ENCODE measurements around the gene USP15.

DNA sequence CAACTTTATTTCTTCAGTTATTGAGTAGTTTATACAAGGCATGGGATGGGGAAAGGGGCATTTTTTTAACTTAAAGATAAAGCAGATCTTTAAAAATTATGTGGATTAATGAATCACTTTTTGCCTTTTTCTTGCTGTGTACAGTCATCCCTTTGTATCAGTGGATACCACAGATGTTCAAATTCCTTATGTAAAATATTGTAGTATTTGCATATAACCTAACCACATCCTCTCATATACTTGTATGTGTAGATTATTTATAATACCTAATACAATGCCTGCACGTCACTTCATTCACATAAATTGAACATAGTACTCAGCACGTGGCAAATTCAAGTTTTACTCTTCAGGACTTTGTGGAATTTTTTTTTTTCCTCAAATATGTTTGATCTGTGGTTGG lies 139.9 kb downstream of the USP15 start:
- TF ChIP-seq, protein P1, sequence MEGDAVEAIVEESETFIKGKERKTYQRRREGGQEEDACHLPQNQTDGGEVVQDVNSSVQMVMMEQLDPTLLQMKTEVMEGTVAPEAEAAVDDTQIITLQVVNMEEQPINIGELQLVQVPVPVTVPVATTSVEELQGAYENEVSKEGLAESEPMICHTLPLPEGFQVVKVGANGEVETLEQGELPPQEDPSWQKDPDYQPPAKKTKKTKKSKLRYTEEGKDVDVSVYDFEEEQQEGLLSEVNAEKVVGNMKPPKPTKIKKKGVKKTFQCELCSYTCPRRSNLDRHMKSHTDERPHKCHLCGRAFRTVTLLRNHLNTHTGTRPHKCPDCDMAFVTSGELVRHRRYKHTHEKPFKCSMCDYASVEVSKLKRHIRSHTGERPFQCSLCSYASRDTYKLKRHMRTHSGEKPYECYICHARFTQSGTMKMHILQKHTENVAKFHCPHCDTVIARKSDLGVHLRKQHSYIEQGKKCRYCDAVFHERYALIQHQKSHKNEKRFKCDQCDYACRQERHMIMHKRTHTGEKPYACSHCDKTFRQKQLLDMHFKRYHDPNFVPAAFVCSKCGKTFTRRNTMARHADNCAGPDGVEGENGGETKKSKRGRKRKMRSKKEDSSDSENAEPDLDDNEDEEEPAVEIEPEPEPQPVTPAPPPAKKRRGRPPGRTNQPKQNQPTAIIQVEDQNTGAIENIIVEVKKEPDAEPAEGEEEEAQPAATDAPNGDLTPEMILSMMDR (IDR thresholded peaks at IDR 0.05): no peak
- no peak for TF ChIP-seq POLR2A (IDR thresholded peaks at IDR 0.05)
